Midbrain (tissue), 1 donor: ENCODE measurements around the gene HIBCH.
"Not testable (repeated sequence)": the region's sequence is repeated elsewhere in the genome, so short reads cannot be mapped to it uniquely, and the experiment has no call there.

Experiments
- DNase-seq: peaks from one replicate; lab custom pipeline; 2025; lab: John Stamatoyannopoulos, UW

HIBCH gene

DNA sequence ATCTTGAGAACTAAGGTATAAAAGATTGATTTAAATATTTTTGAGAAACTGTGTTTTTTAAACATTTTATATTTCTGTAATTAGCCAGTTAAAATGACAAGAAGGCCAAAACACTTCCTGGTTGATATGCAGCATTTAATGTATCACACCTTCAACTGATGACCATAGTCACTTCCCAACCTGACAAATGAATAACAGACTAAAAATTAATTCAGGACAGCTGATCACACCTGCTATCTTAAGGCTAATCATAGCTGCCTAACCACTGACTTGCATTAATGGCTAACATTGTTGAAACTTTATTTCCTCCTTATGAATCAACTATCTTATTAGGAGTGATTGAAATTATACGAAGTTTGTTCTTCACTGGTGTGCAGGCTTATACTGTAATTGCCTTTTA is 131.3 kb downstream of the HIBCH start:
- DNase-seq: no peak

DNA sequence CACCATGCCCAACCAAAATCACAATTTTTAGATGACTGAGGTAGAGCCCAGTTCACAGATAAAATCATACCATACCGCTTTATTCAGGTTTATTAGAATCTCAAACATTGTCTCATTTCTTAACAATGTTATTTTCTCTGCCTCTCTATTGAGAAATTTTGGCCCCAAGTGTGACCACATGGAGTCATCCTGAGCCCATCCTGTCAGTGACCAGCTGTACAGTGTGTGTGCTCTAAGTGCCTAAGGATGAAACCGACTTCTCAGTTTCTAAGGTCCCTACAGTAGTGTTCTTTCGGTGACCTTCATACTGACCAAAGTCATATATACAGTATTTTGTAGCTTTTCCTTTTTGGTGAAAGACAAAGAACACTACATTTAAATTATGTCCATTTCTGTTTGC is 133.4 kb downstream of the HIBCH start:
- DNase-seq: no peak

DNA sequence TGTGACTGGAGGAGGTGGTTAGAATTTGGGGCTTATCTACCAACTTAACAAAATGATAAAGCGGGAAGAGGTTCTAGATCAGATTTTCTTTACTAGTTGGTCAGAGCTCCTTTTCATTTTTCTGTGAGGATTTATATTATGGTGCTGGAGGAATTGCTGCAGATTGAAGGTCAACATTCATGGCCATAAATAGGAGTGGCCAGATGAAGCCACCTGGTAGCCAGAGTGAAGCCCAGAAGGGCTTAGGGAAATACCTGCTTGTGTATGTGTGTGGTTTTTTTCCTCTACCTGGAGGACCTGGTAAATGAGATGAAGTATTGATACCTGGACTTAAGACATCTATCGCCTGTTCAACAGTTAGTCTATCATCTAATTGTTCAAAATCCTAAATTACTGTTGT is 134.2 kb downstream of the HIBCH start:
- DNase-seq: no peak

DNA sequence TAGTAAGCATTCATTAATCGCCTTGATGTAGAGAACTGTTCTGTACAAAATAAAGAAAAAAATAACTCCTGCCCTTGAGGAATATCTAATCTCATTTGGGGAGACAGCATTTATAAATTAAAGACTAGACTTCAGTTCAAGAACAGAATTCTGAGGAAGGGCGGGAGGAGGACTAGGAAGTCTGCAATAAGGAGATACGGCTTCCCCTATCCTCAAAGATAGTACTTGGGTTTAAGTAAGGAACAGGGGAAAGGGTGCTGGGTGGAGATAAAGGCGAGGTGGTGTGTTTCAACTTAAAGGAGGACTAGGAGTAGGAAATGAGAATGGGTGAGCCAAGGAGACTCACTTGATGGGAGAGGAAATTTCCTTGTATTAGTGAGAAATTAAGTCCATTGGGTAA is 135.2 kb downstream of the HIBCH start:
- no peak for DNase-seq

DNA sequence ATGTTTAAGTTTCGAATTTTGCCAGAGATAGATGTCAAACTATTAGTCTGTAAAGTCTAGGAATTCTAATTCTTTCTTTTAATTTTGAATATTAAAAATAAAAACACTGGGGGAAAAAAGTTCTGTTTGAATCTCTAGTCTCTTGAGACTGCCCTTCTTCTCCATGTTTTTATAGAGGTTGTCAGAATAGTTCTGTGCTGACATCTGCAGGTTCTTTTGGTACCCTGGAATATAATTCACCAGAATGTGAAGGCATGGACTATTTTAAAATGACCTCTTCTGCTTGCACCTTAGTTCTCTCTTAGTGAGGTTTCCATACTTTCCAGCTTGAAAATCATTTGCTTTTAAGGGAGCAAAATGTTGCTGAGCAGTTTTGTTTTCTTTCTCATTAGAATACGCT is 136.1 kb downstream of the HIBCH start:
- DNase-seq: peak; percentile 53

DNA sequence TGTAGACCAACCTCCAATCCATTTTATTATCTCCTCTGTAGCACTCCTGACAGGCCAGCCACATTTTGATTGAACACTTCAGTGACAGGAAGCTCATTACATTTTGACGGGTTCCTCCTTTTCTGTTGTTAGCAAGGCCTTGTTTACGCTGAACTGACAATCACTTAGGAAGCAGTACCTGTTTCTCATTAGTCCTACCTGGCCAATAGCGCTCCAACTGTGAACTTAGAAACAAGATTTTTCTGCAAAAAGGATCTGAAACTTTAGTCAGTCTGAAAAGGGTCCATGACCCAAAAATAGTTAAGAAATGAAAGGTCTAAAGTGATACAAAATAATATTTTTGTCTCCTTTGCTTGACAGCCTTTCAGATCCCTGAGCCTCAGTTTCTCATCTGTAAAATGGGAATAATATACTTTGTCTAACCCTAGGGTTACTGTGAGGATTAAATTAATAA is 137.5 kb downstream of the HIBCH start:
- peak; percentile 25 for DNase-seq

DNA sequence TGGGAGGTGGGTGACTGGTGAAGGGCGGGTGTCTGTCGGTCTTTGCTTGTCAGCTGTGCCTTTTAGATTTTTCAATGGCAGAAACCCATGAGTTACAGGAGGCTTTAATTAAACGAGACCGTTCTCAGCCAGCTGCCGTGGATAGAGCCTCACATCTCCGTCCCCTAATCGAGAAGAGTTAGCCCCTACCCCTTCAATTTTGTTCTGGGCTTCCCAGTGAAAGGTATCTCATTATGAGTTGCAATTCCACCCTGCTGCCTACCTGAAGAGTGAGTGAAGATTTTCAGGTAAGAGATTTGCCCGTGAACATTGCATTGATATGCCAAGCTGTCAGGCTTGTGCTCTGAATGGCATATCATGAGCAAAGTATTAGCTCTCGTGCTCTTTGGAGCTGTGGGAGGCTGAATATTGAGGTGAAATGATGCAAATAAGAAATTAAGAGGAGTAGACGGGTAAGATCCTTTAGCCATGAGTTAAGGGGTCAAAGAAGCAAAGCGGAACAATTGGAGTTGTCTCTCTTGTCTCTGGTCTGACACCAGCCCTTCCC is 138.4 kb downstream of the HIBCH start:
- peak; percentile 63 for DNase-seq

DNA sequence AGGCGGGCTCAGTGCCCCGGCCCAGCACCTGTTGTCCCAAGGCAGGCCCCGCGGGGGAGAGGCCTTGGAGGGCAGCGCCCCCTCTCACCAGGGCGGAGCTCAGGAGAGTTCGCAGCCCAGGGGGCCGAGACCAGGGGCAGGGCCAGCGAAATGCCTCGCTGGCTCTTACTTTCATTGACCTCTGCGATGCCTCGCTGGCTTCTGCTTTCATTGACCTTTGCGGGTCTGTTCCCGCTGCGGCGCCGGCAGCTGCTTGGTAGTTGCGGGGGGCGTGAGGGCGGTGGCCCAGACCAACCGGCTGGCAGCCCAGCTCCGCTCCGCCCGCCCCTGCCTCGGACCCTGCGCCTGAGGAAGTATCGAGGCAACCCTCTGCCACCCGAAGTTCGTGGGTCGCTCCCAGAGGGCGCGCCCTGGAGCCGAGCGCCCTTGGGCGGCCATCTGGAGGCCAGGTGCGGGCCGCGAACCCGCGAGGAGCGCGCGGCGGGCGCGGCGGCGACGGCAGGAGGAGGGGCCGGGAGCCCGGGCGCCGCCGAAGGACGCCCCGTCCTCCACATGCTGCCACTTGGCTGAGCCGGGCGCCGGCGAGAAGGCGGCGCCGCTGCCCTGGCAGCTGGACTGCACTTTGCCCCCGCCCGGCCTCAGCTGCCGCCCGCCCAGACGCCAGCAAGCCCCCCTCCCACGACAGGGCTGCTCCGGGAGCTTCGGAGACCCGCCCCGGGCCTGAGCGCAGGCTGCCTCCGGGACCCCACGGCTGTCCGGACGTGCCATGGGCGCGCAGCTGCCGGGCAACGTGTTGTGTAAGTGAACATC is 139.1 kb downstream of the HIBCH start:
- peak; percentile 67 for DNase-seq

DNA sequence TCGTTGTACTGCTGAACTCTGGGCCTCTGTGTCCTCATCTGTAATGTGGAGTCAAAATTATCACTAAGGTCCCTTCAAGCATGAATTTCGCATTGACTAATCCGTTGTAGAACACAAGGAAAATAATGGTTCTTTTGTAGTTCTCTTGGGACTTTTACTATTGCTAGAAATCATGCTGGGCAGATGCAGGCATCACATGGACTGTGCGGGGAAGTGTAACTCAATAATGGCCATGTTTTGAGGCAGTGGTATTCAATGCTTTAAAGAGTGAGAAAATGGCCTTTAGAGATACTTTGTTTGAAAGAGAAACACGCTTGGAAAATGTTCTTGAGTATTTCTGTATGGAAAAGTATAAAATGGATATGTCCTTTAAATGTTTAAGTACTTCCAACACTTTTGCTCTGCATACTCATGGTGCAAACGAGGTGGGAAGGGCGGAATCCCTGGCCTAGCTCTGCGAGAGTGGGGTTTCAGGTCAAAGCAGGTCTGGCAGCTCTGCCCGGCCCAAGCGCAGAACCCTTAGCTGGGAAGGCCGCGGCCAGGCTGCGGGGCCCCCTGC is 139.8 kb downstream of the HIBCH start:
- peak; percentile 83 for DNase-seq

DNA sequence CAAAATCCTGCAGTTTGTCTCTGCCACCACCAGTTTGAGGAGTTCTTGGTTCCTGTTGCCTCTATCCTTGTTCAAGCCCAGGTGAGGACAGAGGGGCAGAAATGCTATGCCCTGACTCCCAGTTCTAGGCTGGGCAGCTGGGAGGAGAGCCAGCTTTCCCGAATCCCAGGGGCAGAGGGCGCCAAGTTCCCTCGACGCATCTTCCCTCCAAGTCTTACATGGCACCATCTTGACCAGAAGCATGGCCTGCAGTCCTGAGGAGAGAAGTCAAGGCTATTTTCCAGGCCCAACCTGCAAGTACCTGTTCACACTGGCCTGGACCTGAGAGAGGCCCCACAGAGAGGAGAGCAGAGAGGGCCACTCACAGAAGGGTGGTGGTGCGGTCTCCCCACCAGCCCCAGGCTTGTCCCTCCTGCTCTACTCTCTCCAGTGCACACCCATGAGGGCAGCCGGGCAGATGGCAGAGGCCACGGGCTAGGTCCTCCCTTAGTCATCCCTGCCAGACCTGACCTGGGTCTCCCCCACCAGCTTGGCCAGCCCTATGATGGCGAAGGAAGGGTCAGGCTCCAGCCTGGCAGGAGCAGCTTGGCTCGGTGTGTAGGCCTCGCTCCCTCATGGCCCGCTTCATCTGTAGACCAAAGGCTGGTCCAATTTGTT is 141.4 kb downstream of the HIBCH start:
- no peak for DNase-seq

DNA sequence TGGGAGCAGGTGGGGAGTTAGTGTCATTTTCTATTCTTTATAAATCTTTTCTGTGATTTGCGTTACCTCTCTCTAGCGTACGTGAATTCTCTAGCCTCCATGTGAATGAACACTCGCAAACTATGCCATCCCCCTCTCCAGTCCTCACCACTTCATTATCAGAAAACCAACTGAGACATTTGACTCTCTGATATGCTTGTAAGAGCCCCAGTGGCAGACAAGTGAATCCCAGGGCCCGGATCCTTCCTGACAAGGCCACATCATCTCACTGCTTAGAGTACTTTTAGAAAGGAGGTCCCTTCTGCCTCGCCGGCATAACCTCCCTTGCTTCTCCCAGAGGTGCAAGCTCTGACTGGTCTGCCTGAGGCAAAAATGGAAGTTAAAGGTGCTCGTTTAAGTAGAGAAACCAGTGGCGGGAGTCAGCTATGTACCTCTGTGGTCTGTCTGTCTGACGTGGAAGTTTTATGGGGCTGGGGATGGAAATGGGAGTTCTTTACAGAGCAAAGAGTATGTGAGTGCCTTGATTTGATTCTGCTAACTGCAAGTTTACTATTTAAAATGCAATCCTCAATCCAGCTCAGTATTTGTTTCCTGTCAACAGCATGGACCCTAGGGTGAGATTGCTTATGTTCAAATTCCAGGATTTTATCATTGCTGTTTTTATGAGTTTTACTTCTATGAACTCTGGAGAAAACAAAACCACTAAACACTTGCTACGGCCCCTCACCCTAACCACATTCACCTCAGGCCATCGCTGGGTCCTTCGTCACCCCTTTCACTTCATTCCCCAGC is 142.2 kb downstream of the HIBCH start:
- no peak for DNase-seq

DNA sequence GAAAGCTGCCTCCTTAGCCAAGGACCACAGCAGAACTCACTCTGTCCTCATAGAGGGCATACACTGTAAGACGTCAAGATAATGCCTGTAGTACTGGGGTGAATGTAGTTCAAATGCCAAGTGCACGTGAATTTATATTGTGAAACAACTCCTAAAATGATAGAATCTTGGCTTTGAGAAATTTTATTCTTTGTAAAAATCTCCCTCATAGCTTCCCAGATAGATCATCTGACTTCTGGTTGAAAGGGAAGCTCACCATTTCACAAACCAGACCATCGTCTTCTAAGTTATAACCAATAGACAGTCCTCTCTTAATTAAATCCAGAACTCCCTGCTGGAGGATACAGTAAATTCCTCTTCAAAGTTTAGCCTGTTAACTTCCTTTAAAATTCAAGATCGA is 146.2 kb downstream of the HIBCH start:
- DNase-seq: no peak

DNA sequence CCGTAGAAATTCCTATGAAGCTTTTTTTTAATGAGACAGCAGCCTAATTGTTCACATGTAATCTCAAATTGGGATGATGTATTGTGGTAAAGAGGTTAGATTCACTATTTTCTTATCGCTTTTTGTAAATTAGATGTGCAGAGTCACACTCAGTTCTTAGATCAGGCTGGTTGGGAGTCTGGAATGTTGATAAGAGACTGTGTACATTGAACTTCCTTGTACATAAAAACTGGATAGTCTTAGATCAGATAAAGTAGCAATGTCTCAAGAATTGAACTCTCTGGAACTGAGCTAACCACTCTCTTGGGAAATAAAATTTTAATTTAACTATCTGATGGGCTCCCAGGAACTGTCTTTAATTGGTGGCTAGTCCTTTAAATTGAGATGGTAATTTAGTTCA is 149.0 kb downstream of the HIBCH start:
- no peak for DNase-seq

DNA sequence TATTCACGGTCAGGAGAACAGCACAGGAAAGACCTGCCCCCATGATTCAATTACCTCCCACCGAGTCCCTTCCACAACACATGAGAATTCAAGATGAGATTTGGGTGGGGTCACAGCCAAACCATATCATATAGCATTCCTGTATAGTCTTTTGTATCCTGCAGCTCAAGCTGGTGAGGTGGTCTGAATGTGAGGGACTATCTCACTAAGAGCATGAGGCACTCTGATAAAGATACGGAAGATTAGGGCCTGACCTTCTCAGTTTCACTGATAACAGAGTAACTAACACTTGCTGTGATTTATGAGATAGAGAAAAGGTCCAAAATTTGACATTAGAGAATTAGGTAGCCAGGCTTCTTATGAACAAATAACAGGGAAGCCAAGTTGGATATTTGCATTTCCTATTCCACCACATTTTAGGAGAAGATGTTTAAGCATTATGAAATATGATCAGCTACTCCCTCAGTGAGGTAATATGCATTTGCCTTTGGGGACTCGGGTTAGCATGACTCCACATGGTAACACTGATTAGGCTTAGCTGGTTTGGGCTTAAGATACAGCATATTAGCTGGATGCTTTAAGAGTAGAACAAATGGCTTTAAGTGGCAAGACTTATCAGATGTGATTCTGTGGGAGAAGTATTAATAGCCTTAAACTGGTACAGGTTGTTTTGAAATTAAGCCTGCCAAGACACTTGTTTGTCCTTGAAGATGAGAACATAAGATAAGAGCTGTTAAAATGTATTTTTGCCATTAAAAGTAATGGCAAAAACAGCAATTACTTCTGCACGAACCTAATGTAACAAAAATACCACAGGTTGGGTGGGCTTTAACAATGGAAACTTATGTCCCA is 150.2 kb downstream of the HIBCH start:
- DNase-seq: no peak

DNA sequence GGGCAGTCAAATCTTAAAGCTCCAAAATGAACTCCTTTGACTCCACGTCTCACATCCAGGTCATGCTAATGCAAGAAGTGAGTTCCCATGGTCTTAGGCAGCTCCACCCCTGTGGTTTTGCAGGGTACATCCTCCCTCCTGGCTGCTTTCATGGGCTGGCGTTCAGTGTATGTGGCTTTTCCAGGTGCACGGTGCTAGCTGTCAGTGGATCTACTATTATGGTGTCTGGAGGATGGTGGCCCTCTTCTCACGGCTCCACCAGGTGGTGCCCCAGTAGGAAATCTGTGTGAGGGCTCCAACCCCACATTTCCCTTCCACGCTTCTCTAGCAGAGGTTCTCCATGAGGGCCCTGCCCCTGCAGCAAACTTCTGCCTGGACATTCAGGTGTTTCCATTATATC is 151.9 kb downstream of the HIBCH start:
- no peak for DNase-seq

DNA sequence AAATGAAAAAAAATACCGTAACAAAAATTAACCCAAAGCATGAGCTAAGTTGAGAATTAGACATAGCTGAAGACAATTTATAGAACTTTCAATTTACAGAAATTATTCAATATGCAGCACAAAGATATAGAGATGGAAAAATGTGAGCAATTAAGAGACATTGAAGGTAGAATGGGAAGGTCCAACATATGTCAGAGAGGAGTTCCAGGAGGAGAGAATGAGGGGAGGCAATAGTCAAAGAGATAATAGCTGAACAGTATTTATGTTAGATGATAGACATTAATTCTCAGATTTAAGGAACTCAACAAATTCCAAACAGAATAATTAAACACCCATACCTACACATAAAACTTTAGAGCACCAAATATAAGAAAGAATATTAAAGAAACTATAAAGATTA is 154.1 kb downstream of the HIBCH start:
- no peak for DNase-seq

DNA sequence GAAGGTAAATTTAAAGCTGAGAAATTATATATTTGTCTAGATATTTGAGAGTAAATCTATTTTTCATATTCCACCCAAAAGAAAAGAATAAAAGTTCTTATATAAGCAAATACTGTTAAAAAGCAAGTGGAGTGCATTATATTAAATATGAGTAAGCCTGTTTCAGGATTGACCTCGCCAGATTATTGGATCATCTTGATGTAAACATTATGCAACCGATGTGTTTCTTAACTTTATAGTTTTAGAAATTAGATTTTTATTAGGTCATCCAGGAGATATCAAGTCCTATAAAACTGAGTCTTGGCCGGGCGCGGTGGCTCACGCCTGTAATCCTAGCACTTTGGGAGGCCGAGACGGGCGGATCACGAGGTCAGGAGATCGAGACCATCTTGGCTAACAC is 156.8 kb downstream of the HIBCH start:
- no peak for DNase-seq

DNA sequence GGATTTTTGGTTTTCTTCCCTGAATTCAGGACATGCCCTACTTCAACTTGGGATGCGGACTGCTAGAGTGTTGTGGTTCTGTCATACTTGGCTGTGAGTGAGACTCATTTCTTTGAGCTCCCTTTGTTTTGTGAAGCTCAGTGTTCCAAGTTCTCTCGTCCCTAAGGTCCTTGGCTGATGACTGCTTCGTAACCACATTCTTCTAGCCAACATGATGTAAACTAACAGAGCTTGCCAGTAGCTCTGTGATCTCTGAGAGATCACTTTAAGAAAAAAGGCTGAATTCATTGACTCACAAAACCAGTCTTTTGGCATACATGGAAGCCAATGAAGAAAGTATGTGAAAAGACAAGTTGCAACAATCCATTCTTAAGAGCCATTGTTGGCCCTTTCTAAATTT is 160.2 kb downstream of the HIBCH start:
- DNase-seq: peak; percentile 58

DNA sequence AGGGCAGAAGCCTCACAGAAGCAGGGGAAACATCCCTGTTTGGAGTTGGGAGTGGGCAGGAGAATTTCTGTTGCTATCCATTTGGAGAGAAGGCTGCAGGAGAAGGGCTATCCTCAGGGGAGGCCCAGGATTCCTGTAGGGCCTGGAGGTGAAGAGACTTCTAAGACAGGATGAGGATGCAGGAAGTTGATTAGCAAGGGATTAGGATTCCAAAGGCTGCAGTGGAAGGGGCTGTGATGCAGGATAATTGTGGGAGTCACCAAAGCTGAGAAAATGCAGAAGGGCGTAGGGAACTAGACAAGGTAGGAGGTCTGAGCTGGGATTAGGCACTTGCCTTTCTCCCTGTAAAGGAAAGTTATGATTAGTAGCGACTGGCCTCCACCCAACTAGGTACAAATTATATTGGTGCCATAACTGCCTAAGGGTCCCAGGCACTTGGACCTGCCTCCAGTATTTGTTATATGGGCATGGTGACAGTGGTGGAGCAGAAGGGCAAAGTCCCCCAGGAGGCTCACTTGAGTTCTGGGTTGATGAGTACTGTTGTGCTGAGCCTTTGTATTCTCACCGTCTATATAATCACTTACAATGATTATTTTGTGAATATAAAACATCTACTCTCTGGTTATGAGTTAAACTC is 160.7 kb downstream of the HIBCH start:
- DNase-seq: no peak

DNA sequence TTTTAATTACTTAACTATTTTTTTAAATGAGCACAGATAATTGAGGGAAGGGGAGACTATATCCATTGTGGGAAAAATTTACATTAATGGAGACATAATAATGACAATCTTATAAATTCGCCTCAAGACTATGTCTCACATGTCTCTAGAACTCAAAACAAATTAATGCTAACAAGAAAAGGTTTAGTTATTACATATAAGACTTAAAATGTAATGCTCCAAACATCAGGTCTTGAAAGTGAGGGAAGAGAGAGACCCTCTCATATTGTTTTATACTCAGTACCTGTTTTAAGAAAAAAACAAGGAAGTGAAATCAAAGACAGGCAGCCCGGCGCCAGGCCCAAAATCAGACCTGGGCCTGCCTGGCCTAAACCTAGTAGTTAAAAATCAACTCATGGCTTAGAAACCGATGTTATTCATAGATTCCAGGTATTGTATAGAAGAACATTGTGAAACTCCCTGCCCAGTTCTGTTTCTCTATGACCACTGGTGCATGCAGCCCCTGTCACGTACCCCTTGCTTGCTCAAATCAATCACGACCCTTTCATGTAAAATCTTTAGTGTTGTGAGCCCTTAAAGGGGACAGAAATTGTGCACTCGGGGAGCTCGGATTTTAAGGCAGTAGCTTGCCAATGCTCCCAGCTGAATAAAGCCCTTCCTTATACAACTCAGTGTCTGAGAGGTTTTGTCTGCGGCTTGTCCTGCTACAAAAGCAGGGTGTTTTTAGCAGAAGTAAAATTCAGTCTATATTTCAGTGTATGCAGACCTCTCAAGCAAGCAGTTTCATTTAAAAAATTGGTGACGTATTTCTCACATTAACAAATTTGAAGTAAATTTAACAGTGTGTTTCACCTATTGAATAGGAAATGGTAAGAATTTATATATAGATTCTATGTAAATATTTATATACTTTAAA is 161.8 kb downstream of the HIBCH start:
- DNase-seq: not testable (repeated sequence)
